ENCODE measurements around the gene LSM14A. TPM values are rescaled to one million over a fixed set of nuclear protein-coding genes. Genes with fewer than 3 reads are reported as not detected.

The LSM14A gene
- total and polyA plus RNA-seq, 9 of the 15 experiments (the other 6 are each of a cell fraction or from before 2014, with no cell fraction given): 19.5 to 150 (median 95.1) TPM

DNA sequence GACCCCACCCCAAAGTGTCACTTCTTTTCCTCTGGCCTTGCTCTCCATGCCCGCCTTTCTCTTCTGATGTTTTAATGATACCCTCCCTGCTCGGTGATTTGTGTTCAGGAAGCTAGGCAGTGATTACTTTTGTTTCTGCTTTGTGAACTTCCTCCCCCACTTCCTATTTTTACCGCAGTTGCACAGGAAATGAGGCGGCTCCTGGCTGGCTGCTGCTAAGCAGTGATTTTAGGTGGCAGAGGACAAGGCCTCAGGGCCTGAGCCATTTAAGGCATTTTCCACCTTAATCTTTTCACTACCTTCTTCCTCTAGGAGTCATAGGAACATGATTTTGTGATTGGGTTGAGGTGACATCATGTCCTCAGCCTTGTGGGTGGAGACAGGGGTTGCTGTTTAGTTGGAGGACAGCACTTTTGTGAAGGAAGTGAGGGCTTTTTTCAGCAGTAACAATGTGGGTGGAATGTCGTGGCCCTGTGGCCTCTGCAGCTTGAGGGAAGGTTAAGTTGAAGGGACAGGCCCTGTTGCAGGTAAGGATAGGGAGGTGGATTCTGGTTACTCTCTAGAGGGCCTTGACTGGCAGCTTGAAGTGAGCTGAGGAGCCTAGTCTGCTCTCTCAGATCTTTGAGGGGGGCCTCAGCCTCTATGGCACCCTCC lies 97.8 kb downstream of the LSM14A start (continued):
- TF ChIP-seq, protein P1, sequence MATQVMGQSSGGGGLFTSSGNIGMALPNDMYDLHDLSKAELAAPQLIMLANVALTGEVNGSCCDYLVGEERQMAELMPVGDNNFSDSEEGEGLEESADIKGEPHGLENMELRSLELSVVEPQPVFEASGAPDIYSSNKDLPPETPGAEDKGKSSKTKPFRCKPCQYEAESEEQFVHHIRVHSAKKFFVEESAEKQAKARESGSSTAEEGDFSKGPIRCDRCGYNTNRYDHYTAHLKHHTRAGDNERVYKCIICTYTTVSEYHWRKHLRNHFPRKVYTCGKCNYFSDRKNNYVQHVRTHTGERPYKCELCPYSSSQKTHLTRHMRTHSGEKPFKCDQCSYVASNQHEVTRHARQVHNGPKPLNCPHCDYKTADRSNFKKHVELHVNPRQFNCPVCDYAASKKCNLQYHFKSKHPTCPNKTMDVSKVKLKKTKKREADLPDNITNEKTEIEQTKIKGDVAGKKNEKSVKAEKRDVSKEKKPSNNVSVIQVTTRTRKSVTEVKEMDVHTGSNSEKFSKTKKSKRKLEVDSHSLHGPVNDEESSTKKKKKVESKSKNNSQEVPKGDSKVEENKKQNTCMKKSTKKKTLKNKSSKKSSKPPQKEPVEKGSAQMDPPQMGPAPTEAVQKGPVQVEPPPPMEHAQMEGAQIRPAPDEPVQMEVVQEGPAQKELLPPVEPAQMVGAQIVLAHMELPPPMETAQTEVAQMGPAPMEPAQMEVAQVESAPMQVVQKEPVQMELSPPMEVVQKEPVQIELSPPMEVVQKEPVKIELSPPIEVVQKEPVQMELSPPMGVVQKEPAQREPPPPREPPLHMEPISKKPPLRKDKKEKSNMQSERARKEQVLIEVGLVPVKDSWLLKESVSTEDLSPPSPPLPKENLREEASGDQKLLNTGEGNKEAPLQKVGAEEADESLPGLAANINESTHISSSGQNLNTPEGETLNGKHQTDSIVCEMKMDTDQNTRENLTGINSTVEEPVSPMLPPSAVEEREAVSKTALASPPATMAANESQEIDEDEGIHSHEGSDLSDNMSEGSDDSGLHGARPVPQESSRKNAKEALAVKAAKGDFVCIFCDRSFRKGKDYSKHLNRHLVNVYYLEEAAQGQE (IDR thresholded peaks at IDR 0.05; ENCODE audit: borderline replicate concordance): 0 out of 2 replicates have a peak, but pooled peaks have one; percentile 6
- TF ChIP-seq, protein P1 (CRISPR knock-in tag; IDR thresholded peaks at IDR 0.05; ENCODE audit: low read depth): no peak
- no peak for TF ChIP-seq MTA3 (IDR thresholded peaks at IDR 0.05; ENCODE audit: borderline replicate concordance)
- TF ChIP-seq ARID1B (IDR thresholded peaks at IDR 0.05): peak; percentile 38
- TF ChIP-seq HOXB6 (CRISPR knock-in tag; IDR thresholded peaks at IDR 0.05; ENCODE audit: borderline replicate concordance): no peak
- TF ChIP-seq, protein P2, sequence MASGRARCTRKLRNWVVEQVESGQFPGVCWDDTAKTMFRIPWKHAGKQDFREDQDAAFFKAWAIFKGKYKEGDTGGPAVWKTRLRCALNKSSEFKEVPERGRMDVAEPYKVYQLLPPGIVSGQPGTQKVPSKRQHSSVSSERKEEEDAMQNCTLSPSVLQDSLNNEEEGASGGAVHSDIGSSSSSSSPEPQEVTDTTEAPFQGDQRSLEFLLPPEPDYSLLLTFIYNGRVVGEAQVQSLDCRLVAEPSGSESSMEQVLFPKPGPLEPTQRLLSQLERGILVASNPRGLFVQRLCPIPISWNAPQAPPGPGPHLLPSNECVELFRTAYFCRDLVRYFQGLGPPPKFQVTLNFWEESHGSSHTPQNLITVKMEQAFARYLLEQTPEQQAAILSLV (tag; IDR thresholded peaks at IDR 0.05): no peak
- TF ChIP-seq HDAC1 (IDR thresholded peaks at IDR 0.05): peak in 1 of 2 experiments; percentile 92; a peak in 2 of 4 replicates
- TF ChIP-seq ETV5 (CRISPR knock-in tag; IDR thresholded peaks at IDR 0.05; ENCODE audit: low read depth): peak; percentile 52; the same call in 1 of the 2 replicates
- TF ChIP-seq, protein P3, sequence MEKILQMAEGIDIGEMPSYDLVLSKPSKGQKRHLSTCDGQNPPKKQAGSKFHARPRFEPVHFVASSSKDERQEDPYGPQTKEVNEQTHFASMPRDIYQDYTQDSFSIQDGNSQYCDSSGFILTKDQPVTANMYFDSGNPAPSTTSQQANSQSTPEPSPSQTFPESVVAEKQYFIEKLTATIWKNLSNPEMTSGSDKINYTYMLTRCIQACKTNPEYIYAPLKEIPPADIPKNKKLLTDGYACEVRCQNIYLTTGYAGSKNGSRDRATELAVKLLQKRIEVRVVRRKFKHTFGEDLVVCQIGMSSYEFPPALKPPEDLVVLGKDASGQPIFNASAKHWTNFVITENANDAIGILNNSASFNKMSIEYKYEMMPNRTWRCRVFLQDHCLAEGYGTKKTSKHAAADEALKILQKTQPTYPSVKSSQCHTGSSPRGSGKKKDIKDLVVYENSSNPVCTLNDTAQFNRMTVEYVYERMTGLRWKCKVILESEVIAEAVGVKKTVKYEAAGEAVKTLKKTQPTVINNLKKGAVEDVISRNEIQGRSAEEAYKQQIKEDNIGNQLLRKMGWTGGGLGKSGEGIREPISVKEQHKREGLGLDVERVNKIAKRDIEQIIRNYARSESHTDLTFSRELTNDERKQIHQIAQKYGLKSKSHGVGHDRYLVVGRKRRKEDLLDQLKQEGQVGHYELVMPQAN (IDR thresholded peaks at IDR 0.05; ENCODE audit: borderline replicate concordance): no peak
- TF ChIP-seq ZNF282 (CRISPR knock-in tag; IDR thresholded peaks at IDR 0.05): no peak
- TF ChIP-seq, protein P4, sequence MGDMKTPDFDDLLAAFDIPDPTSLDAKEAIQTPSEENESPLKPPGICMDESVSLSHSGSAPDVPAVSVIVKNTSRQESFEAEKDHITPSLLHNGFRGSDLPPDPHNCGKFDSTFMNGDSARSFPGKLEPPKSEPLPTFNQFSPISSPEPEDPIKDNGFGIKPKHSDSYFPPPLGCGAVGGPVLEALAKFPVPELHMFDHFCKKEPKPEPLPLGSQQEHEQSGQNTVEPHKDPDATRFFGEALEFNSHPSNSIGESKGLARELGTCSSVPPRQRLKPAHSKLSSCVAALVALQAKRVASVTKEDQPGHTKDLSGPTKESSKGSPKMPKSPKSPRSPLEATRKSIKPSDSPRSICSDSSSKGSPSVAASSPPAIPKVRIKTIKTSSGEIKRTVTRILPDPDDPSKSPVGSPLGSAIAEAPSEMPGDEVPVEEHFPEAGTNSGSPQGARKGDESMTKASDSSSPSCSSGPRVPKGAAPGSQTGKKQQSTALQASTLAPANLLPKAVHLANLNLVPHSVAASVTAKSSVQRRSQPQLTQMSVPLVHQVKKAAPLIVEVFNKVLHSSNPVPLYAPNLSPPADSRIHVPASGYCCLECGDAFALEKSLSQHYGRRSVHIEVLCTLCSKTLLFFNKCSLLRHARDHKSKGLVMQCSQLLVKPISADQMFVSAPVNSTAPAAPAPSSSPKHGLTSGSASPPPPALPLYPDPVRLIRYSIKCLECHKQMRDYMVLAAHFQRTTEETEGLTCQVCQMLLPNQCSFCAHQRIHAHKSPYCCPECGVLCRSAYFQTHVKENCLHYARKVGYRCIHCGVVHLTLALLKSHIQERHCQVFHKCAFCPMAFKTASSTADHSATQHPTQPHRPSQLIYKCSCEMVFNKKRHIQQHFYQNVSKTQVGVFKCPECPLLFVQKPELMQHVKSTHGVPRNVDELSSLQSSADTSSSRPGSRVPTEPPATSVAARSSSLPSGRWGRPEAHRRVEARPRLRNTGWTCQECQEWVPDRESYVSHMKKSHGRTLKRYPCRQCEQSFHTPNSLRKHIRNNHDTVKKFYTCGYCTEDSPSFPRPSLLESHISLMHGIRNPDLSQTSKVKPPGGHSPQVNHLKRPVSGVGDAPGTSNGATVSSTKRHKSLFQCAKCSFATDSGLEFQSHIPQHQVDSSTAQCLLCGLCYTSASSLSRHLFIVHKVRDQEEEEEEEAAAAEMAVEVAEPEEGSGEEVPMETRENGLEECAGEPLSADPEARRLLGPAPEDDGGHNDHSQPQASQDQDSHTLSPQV (IDR thresholded peaks at IDR 0.05): no peak
- TF ChIP-seq ZNF766 (CRISPR knock-in tag; conservative IDR thresholded peaks at IDR 0.05): no peak

Data from K562 (cell line).